ENCODE results near the gene SCYGR3. TPM values are rescaled to one million over a fixed set of nuclear protein-coding genes. Genes with fewer than 3 reads are reported as not detected.
"Not testable (repeated sequence)": the region's sequence is repeated elsewhere in the genome, so short reads cannot be mapped to it uniquely, and the experiment has no call there.

The SCYGR3 gene
- total RNA-seq, 1 experiment from 2014 or later, result not detected

DNA sequence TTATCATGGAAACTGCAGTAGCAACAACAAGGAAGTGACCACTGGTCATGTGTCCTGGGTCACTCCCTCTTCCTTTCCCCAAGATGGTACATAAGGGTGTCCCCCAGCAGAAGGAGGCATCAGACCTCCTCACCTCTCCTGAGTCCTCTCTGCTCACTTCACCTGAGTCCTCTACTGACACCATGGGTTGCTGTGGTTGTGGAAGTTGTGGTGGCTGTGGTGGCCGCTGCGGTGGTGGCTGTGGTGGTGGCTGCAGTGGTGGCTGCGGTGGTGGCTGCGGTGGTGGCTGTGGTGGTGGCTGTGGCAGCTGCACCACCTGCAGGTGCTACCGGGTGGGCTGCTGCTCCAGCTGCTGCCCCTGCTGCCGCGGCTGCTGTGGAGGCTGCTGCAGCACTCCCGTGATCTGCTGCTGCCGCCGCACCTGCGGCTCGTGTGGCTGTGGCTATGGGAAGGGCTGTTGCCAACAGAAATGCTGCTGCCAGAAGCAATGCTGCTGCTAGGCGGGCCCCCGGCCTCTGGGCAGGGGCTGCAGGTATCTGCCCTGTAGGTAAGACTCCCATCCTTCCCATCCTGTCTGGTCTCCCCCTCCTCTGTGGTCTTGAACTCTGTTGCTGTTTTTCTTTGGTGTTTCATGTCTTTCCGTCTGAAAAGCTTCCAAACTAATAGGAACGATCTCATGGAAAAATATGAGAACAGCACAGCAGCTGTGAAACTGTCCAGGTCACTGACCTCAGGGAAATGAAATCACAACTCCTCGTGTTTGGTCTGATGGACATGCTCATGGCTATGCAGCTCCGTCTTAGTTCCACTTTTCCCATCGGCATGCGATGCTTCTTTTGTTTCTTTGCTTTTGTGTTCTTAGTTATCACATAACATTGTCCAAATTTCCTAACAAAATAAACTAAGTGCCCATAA is 2.9 kb upstream of the SCYGR3 start, which contains the start of gene SCYGR4:
TSS of gene SCYGR4 (plus strand) at position 183 of the 915 bp plus-strand sequence. CDS start at position 183, 0 bp downstream.
- H3K9me3 ChIP-seq, result peaks cover under 1% of the 10 kb centered on the region
- H3K27me3 ChIP-seq, result no peaks in the 10 kb centered on the region
- no peaks in the 10 kb centered on the region for H3K36me3 ChIP-seq
- DNase-seq, result no peak
- H3K4me3 ChIP-seq, result no peak within 1 kb of the TSS

DNA sequence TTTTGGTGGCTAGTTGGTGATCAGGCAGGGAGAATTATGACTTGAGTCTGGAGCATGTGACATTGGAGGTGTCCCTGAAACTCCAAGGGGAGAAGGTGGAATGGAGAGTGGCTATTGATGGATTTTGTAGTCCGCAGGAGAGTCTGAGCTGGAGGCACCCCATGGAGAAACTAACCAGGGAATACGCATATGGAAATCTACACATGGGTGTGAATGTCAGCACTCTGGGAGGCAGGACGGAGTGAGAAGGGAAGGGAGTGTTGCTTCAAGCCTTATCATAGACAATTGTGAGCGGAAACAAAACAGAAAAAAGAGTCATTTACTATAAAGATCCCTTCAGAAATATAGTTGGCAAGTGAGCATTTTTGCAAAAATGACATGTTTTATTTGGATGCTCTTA is 2.0 kb upstream of the SCYGR3 start:
- no peaks in the 10 kb centered on the region for H3K27me3 ChIP-seq
- H3K9me3 ChIP-seq, result no peaks in the 10 kb centered on the region
- H3K4me3 ChIP-seq, result no peak overlapping the region
- H3K36me3 ChIP-seq, result no peaks in the 10 kb centered on the region
- DNase-seq, result no peak

DNA sequence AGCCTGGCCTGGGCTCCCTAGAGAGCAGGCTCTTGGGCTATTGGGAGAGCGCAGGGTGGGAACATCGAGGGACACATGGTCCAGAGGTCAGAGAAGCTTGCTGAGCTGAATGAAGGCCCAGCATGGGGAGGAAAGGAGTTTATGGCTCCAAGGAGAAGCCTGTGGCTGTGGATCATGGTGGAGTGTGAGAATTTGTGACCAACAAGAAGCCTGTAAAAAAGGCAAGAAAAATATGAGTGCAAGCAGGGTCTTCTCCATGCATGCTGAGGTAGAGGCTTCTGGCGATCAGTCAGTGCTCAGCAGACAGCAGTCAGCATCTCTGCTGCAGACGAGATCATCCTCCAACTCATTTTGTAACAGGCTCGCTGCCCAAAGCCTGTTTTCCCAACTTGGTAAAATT is 1.3 kb upstream of the SCYGR3 start:
- no peaks in the 10 kb centered on the region for H3K36me3 ChIP-seq
- H3K4me3 ChIP-seq, result no peak overlapping the region
- no peaks in the 10 kb centered on the region for H3K9me3 ChIP-seq
- H3K27me3 ChIP-seq, result no peaks in the 10 kb centered on the region
- DNase-seq, result no peak

DNA sequence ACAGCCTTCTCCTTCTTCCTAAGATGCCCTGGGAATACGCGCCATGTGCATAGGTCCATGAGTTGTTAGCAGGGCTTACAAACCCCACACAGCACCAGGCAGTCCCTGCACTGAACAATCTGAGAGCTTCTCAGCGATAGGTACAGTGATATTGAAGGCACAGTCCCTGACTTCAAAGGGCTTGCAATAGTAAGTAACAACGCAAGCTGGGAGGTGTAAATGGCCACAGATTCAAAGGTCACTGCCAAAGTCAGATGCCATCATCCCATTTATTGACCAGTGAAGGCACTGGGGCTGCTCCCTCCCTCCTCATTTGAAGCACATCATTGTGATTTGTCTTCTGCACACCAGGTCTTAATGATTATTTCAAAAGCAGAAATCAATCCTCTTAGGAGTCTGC is 541 bp upstream of the SCYGR3 start:
- no peaks in the 10 kb centered on the region for H3K9me3 ChIP-seq
- no peaks in the 10 kb centered on the region for H3K27me3 ChIP-seq
- H3K36me3 ChIP-seq, result no peaks in the 10 kb centered on the region
- DNase-seq, result no peak
- no peak overlapping the region for H3K4me3 ChIP-seq

DNA sequence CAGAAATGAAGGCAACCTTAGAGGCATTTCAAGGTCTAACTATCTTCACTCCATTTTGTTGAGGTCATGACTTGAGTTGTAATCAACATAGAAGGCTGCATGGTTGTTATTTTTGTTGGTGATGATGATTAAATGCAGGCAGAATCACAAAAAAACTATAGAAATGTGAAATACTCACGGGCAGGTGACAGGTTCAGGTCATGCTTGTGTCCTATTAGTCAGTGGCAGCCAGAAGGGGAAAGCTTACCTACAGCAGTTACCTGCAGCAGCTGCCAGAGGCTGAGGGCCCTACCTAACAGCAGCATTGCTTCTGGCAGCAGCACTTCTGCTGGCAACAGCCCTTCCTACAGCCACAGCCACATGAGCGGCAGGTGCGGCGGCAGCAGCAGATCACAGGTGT is 394 bp downstream of the SCYGR3 start:
- Histone ChIP-seq H3K36me3 (no peaks in the 10 kb centered on the region), H3K4me3 (no peak overlapping the region)

DNA sequence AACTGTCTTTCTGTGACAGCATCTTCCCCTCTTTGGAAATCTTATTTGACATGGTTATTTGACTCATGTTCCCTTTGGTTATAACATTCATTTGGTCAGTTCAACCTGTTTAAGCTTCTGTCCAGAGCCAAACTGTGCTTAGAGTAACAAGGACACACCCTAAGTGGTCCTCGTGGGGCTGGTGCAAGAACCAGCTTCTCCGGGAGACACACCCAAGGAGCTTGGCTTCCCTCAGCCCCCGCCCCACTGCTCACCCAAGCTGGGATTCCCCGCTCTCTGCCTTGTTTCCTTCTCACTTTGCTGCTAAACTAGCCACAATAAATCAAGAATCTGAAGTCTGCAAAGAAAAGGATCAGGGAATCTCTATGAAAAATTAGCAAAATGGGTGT is 1.4 kb downstream of the SCYGR3 start:
- Histone ChIP-seq H3K4me3 (no peak overlapping the region), H3K36me3 (no peaks in the 10 kb centered on the region), H3K9me3 (no peaks in the 10 kb centered on the region), H3K27me3 (no peaks in the 10 kb centered on the region)
- no peak for DNase-seq

More for the DNA sequence above, 394 bp downstream of the SCYGR3 start:
- H3K27me3 ChIP-seq, result no peaks in the 10 kb centered on the region
- no peaks in the 10 kb centered on the region for H3K9me3 ChIP-seq
- no peak for DNase-seq

DNA sequence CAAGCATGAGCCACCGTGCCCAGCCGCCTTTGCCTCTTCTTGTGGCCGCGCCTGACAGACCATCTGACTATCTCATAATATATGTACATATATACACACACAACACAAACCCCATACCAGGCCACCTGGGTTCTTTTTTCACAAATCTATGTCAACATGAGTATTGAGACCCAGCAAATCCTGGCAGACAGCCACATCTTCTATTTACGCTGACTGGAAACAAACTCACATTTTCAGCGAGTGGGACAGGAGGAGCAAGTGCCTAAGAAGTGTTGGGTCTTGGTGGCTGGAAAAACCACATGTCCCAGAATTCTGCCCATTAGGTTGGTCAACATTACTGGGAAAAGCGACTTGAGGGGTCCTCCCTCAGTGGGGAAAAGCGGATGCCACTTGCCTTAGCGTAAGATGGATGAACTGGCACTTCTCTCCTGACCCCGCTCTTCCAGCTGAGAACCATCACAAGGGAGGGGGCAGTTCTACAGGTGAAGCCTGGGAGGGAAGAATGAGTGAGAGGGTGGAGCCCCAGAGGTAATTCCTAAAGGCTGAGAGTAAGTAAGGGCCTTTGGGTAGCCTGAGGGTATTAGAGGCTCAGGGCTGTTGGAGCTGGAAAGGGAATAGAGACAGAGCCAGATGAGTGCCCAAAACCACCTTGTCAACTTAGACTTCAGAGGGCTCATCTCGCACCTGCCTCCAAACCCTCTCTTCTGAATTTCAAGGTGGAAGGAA is 1.9 kb downstream of the SCYGR3 start:
- Histone ChIP-seq H3K9me3 (no peaks in the 10 kb centered on the region), H3K36me3 (no peaks in the 10 kb centered on the region), H3K4me3 (no peak overlapping the region), H3K27me3 (no peaks in the 10 kb centered on the region)
- DNase-seq, result no peak

DNA sequence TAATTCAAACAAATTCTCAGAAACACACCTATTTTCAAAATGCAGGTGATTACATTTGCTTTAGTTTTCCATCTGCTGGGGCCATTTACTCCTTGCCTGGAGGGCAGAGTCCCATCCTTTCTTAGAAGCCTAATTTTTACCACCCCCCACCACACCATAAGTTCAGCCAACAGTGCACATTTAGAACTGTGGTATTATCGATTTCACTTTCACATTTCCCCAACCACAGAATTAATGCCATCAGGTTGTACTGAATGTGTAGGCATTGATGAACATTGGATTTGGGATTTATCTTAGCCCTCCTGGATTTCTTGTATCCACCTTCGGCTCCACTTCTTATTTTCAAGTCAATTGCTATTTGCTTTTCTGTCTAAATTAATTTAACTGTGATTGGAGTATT is 4.5 kb downstream of the SCYGR3 start:
- no peaks in the 10 kb centered on the region for H3K9me3 ChIP-seq
- no peaks in the 10 kb centered on the region for H3K27me3 ChIP-seq
- no peaks in the 10 kb centered on the region for H3K36me3 ChIP-seq
- no peak for DNase-seq
- no peak overlapping the region for H3K4me3 ChIP-seq

DNA sequence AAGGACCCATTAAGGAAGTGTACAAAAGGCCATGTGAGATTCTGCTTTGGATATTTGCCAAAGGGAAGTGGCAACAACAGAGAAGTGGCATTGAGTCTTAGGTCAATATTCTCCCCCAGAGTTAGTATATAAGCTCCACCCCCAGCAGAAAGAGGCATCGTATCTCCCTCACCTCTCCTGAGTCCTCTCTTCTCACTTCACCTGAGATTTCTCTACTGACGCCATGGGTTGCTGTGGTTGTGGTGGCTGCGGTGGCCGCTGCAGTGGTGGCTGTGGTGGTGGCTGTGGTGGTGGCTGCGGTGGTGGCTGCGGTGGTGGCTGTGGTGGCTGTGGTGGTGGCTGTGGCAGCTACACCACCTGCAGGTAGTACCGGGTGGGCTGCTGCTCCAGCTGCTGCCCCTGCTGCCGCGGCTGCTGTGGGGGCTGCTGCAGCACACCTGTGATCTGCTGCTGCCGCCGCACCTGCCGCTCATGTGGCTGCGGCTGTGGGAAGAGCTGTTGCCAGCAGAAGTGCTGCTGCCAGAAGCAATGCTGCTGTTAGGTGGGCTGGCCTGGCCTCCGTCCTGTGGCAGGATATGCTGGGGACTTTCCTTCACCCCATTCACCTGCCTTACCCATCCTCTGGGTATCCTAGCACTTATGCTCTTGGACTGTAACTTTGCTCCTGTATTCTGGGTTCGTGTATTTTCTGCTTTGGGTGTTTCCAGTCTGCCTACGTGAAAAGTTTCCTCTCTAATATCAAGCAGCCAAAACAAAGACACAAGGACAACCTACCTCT is 5.9 kb downstream of the SCYGR3 start:
- no peaks in the 10 kb centered on the region for H3K9me3 ChIP-seq
- H3K27me3 ChIP-seq, result no peaks in the 10 kb centered on the region
- no peaks in the 10 kb centered on the region for H3K36me3 ChIP-seq
- no peak for DNase-seq
- no peak overlapping the region for H3K4me3 ChIP-seq

DNA sequence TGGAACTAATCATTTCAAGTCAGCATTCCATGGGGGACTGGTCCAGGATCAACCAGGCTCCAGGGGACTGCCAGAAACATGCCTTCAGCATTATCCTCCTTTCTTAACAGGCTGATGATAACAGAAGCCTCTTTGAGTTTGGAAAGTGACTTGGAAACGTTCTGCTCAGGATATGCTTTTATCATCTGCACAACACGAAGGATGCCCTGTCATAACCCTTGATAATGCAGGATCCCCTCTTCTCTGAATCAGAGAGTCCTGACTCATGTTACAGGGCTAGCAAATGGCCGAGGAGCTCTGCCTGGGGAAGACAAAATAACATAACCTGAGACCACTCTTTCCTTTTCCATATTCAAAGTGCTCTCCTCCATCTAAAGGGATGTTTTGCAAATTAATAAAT is 6.7 kb downstream of the SCYGR3 start:
- H3K4me3 ChIP-seq, result no peak overlapping the region
- H3K27me3 ChIP-seq, result no peaks in the 10 kb centered on the region
- no peak for DNase-seq
- H3K9me3 ChIP-seq, result no peaks in the 10 kb centered on the region
- no peaks in the 10 kb centered on the region for H3K36me3 ChIP-seq

DNA sequence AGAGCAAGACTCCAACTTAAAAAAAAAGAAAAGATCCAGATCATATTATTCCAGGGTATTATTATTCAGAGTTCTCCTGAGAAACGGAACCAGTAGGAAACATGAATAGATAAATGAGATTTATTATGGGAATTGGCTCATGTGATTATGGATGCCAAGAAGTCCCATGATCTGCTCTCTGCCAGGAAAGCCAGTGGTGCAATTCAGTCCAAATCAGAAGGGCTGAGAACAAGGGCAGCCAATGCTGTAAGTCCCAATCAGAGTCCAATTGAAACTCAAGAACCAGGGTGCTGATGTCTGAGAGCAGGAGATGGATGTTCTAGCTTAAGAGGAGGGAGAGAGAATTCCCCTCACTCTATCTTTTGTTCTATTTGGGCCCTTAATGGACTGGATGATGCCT is 8.2 kb downstream of the SCYGR3 start:
- no peak for DNase-seq
- H3K36me3 ChIP-seq, result no peaks in the 10 kb centered on the region

DNA sequence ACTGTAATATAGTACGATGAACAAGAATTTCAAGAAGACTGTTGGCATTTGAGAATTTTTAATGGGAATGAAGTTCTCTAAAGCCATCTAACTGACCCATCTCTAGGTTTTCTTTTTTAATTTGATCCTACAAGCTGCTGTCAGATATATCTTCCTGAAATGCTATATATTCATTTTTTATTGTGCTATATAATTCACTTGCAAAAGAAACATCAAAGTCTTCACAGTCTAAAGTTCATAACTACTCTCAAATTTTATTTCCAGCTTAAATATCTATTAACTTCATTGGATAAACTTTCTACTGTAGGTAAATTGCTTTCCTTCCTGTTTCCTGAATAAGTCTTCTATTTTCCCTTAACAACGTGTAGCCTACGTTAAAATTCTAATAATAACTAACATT is 12.3 kb downstream of the SCYGR3 start:
- DNase-seq, result no peak
- H3K36me3 ChIP-seq, result no peaks in the 10 kb centered on the region
- H3K27me3 ChIP-seq, result no peaks in the 10 kb centered on the region
- H3K9me3 ChIP-seq, result no peaks in the 10 kb centered on the region
- H3K4me3 ChIP-seq, result no peak overlapping the region

More for the DNA sequence above, 8.2 kb downstream of the SCYGR3 start:
- H3K27me3 ChIP-seq, result no peaks in the 10 kb centered on the region
- no peak overlapping the region for H3K4me3 ChIP-seq
- H3K9me3 ChIP-seq, result no peaks in the 10 kb centered on the region

DNA sequence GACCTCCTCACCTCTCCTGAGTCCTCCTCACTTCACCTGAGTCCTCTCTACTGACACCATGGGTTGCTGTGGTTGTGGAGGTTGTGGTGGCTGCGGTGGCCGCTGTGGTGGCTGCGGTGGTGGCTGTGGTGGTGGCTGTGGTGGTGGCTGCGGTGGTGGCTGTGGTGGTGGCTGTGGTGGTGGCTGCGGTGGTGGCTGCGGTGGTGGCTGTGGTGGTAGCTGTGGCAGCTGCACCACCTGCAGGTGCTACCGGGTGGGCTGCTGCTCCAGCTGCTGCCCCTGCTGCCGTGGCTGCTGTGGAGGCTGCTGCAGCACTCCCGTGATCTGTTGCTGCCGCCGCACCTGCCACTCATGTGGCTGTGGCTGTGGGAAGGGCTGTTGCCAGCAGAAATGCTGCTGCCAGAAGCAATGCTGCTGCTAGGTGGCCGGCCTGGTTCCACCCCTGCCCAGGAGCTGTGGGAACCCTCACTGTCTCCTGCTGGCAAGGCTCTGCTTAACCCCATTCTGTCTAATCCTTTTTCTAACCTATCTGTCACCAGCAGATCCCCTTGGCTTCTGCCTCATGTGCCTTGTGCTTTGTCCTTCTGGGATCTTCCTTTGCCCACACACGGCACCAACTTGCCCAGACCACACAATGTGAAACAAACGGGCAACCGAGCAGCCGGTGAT is 15.7 kb downstream of the SCYGR3 start, which contains the start of gene SCYGR2:
TSS of gene SCYGR2 (plus strand) at position 59 of the 669 bp plus-strand sequence. CDS start at position 59, 0 bp downstream.
- H3K4me3 ChIP-seq, DNase-seq, H3K36me3 ChIP-seq, H3K9me3 ChIP-seq, H3K27me3 ChIP-seq: not testable (repeated sequence)

DNA sequence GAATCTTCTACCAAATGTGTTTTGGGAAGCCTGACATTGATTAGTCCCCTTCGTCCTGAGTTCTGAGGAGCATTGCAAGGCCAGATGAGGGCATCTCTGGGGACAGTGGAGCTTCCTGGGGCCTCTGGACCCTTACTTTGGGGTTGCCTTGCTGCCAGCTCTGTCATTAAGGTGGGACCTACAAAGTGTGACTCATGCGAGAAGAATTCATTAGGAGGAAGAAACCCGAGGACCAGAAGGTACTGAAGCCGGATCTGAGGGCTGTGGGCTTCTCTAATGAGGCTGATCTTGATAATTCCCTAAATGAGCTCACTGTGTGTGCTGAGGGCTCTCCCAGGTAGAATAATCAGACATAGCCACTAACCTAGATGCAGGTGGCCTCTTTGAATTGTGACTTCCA is 16.6 kb downstream of the SCYGR3 start:
- no peak for DNase-seq
- no peaks in the 10 kb centered on the region for H3K36me3 ChIP-seq

DNA sequence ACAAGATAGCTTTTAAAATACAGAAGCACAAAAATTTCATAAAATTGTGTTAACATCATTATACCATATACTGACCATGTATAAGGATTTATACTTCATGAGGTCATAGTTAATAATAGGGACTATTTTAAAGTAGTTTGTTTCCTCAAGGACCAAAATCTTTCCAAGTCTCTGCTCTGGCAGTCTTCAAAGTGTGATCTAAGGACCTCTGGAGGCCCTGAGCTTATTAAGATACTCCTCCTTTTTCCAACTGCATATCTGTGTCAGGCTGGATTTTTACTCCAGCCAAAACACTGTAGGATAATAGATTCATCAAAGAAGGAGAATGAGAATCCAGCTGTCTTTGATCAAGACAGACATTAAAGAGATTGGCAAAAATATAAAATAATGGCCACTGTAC is 17.6 kb downstream of the SCYGR3 start:
- Histone ChIP-seq H3K27me3 (no peaks in the 10 kb centered on the region), H3K9me3 (no peaks in the 10 kb centered on the region), H3K4me3 (no peak overlapping the region), H3K36me3 (no peaks in the 10 kb centered on the region)
- DNase-seq, result no peak

More for the DNA sequence above, 16.6 kb downstream of the SCYGR3 start:
- Histone ChIP-seq H3K4me3 (no peak overlapping the region), H3K9me3 (no peaks in the 10 kb centered on the region), H3K27me3 (no peaks in the 10 kb centered on the region)

DNA sequence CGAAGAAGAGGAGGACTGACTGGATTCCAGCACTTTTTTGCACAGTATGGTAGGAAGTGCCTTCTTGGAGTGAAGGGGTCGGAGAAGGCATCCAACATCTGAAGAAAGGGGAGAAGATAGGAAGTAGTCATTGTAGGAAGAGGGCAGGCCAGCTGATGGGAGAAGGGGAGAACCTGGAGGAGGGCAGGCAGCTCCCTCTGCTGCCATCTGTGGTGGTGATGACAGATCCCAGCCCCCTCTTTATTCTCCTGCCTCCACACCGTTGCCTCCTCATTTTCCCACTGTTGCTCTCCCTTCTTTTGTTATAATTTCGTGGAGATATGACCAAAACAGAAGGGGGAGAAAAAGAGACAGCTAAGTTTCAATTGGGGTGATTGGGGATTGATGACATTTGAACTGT is 18.8 kb downstream of the SCYGR3 start:
- no peaks in the 10 kb centered on the region for H3K27me3 ChIP-seq
- no peaks in the 10 kb centered on the region for H3K36me3 ChIP-seq
- no peak for DNase-seq
- no peaks in the 10 kb centered on the region for H3K9me3 ChIP-seq
- H3K4me3 ChIP-seq, result no peak overlapping the region
